ENCODE results near the gene CSNK1A1L.

Gene CSNK1A1L

GRCh38 chr13:37105251-37105714 lies at the start of gene CSNK1A1L:
TSS of gene CSNK1A1L (minus strand) at chr13:37105664. CDS start at chr13:37105256, 408 bp downstream.
- Histone ChIP-seq H3K27me3 (ENCODE audit: low read depth, low read length) (peaks cover 9% of the 10 kb centered on the region; the same call in 1 of the 2 replicates), H3K27ac (ENCODE audit: low read length) (no peak within 1 kb of the TSS), H3K36me3 (replicated peaks; ENCODE audit: low read depth, low read length) (no peaks in the 10 kb centered on the region), H2AFZ (ENCODE audit: low read depth, low read length) (no peak within 1 kb of the TSS), H4K20me1 (ENCODE audit: insufficient read depth, low read length) (no peaks in the 10 kb centered on the region), H3K4me2 (ENCODE audit: low read length) (no peak within 1 kb of the TSS), H3K4me1 (ENCODE audit: low read length) (no peaks in the 10 kb centered on the region), H3K9ac (ENCODE audit: low read length) (no peak within 1 kb of the TSS), H3K79me2 (ENCODE audit: low read length) (no peaks in the 10 kb centered on the region), H3K4me3 (ENCODE audit: low read length) (no peak within 1 kb of the TSS), H3K9me3 (ENCODE audit: insufficient read depth, low read length) (no peaks in the 10 kb centered on the region)
- TF ChIP-seq CTCF (IDR thresholded peaks at IDR 0.05; ENCODE audit: low read depth, low read length) = no peak
- no peak for TF ChIP-seq EZH2phosphoT487 (IDR thresholded peaks at IDR 0.05; ENCODE audit: low read depth)

- no peak for TF ChIP-seq EZH2phosphoT487 (IDR thresholded peaks at IDR 0.05; ENCODE audit: low read depth)
- no peaks in the 10 kb centered on the region for H3K79me2 ChIP-seq (ENCODE audit: low read length)
- no peaks in the 10 kb centered on the region for H4K20me1 ChIP-seq (ENCODE audit: insufficient read depth, low read length)
- no peak overlapping the region for H3K4me3 ChIP-seq (ENCODE audit: low read length)
- no peak overlapping the region for H3K27ac ChIP-seq (ENCODE audit: low read length)
- H3K9me3 ChIP-seq (ENCODE audit: insufficient read depth, low read length) = no peaks in the 10 kb centered on the region
- H3K4me1 ChIP-seq (ENCODE audit: low read length) = no peaks in the 10 kb centered on the region
- H3K36me3 ChIP-seq (replicated peaks; ENCODE audit: low read depth, low read length) = no peaks in the 10 kb centered on the region
- H2AFZ ChIP-seq (ENCODE audit: low read depth, low read length) = no peak overlapping the region
- no peak overlapping the region for H3K9ac ChIP-seq (ENCODE audit: low read length)
- no peak overlapping the region for H3K4me2 ChIP-seq (ENCODE audit: low read length)
- no peaks in the 10 kb centered on the region for H3K27me3 ChIP-seq (ENCODE audit: low read depth, low read length)
Observed at GRCh38 chr13:37149380-37149779, 43.9 kb upstream of the CSNK1A1L start.

GRCh38 chr13:37148501-37148900 lies 43.0 kb upstream of the CSNK1A1L start:
- Histone ChIP-seq H3K79me2 (ENCODE audit: low read length) (no peaks in the 10 kb centered on the region), H3K4me2 (ENCODE audit: low read length) (no peak overlapping the region), H3K4me1 (ENCODE audit: low read length) (no peaks in the 10 kb centered on the region), H4K20me1 (ENCODE audit: insufficient read depth, low read length) (no peaks in the 10 kb centered on the region), H2AFZ (ENCODE audit: low read depth, low read length) (no peak overlapping the region), H3K36me3 (replicated peaks; ENCODE audit: low read depth, low read length) (no peaks in the 10 kb centered on the region), H3K9ac (ENCODE audit: low read length) (no peak overlapping the region), H3K27ac (ENCODE audit: low read length) (no peak overlapping the region), H3K9me3 (ENCODE audit: insufficient read depth, low read length) (no peaks in the 10 kb centered on the region), H3K27me3 (ENCODE audit: low read depth, low read length) (no peaks in the 10 kb centered on the region), H3K4me3 (ENCODE audit: low read length) (no peak overlapping the region)
- TF ChIP-seq CTCF (IDR thresholded peaks at IDR 0.05; ENCODE audit: low read depth, low read length) = no peak
- TF ChIP-seq EZH2phosphoT487 (IDR thresholded peaks at IDR 0.05; ENCODE audit: low read depth) = no peak

GRCh38 chr13:37144661-37145060 lies 39.2 kb upstream of the CSNK1A1L start:
- Histone ChIP-seq H3K9me3 (ENCODE audit: insufficient read depth, low read length) (no peaks in the 10 kb centered on the region), H4K20me1 (ENCODE audit: insufficient read depth, low read length) (no peaks in the 10 kb centered on the region)
- TF ChIP-seq EZH2phosphoT487 (IDR thresholded peaks at IDR 0.05; ENCODE audit: low read depth) (no peak), CTCF (IDR thresholded peaks at IDR 0.05; ENCODE audit: low read depth, low read length) (no peak)

More at GRCh38 chr13:37144661-37145060, 39.2 kb upstream of the CSNK1A1L start:
- Histone ChIP-seq H2AFZ (ENCODE audit: low read depth, low read length) (no peak overlapping the region), H3K4me1 (ENCODE audit: low read length) (no peaks in the 10 kb centered on the region), H3K4me3 (ENCODE audit: low read length) (no peak overlapping the region), H3K36me3 (replicated peaks; ENCODE audit: low read depth, low read length) (no peaks in the 10 kb centered on the region), H3K9ac (ENCODE audit: low read length) (no peak overlapping the region), H3K27ac (ENCODE audit: low read length) (no peak overlapping the region), H3K4me2 (ENCODE audit: low read length) (no peak overlapping the region), H3K79me2 (ENCODE audit: low read length) (no peaks in the 10 kb centered on the region), H3K27me3 (ENCODE audit: low read depth, low read length) (no peaks in the 10 kb centered on the region)

All from OCI-LY3 (cell line).